DND-41 (cell line): ENCODE results near the gene SLC24A5.

Experiments
- ATAC-seq: fragments of 200-7000 bp; cut with Tn5 transposase; 3 replicates; pipeline ENCODE4 v1.9.1; 2021; ENCODE audit warnings: low read depth; ENCODE audit not compliant: insufficient read depth
- DNase-seq: peaks from one replicate; pipeline ENCODE4 v3.0.0-alpha.2; 2020
- H2AFZ ChIP-seq: 2 replicates; pipeline ENCODE4 v1.6.0; 2012; ENCODE audit warnings: low read depth, low read length
- H3K27ac ChIP-seq: 2 replicates; pipeline ENCODE4 v1.5.1; 2012; ENCODE audit warnings: low read length, inconsistent platforms
- H3K27me3 ChIP-seq: fragments of 200-600 bp; sonication (generic); 2 replicates; pipeline ENCODE4 v1.6.0; 2012; ENCODE audit warnings: low read length, mild to moderate bottlenecking, inconsistent platforms; ENCODE audit not compliant: insufficient read depth, poor library complexity
- H3K36me3 ChIP-seq: 2 replicates; pipeline ENCODE4 v1.5.1; 2012; ENCODE audit warnings: low read length, inconsistent platforms; ENCODE audit not compliant: insufficient read depth
- H3K4me1 ChIP-seq: 2 replicates; pipeline ENCODE4 v1.5.1; 2012; ENCODE audit warnings: mild to moderate bottlenecking, low read length; ENCODE audit not compliant: insufficient read depth
- H3K4me2 ChIP-seq: 2 replicates; pipeline ENCODE4 v1.6.0; 2012; ENCODE audit warnings: mild to moderate bottlenecking, moderate library complexity, low read length, inconsistent platforms; ENCODE audit not compliant: insufficient read depth
- H3K4me3 ChIP-seq, 2 experiments: fragments of 200-600 bp in 1 of 2; shearing (Covaris generic) in 1 of 2; 2 replicates each; pipeline ENCODE4 v1.5.1; 2012 to 2016; ENCODE audit warnings: inconsistent platforms in 2 of 2, low read length in 2 of 2, mild to moderate bottlenecking in 2 of 2, low read depth in 1 of 2, moderate library complexity in 1 of 2
- H3K79me2 ChIP-seq: 2 replicates; pipeline ENCODE4 v1.6.0; 2012; ENCODE audit warnings: low read length, inconsistent platforms; ENCODE audit not compliant: insufficient read depth
- H3K9ac ChIP-seq: 2 replicates; pipeline ENCODE4 v1.6.0; 2012; ENCODE audit warnings: low read depth, mild to moderate bottlenecking, inconsistent platforms, low read length, moderate library complexity
- H3K9me3 ChIP-seq: 2 replicates; pipeline ENCODE4 v1.5.1; 2012; ENCODE audit warnings: low read length, moderate library complexity, mild to moderate bottlenecking, inconsistent platforms; ENCODE audit not compliant: insufficient read depth, severe bottlenecking
- H4K20me1 ChIP-seq: 2 replicates; pipeline ENCODE4 v1.6.0; 2012; ENCODE audit warnings: low read length; ENCODE audit not compliant: insufficient read depth
- EZH2 ChIP-seq: IDR thresholded peaks from 3 replicates; pipeline ENCODE4 v1.6.1; 2012; ENCODE audit warnings: borderline replicate concordance, low read depth, mild to moderate bottlenecking, moderate library complexity, low read length, inconsistent platforms; ENCODE audit not compliant: severe bottlenecking
- TF ChIP-seq, protein P1 (sequence below): IDR thresholded peaks from 2 replicates; pipeline ENCODE4 v1.5.1; 2012; ENCODE audit warnings: borderline replicate concordance, low read length, moderate library complexity, mild to moderate bottlenecking; ENCODE audit not compliant: poor library complexity, severe bottlenecking; ENCODE audit errors: extremely low read depth

Gene SLC24A5

GRCh38 chr15:48076454-48076853 lies 44.3 kb upstream of the SLC24A5 start:
- Histone ChIP-seq H3K27ac (no peak overlapping the region), H3K9ac (no peak overlapping the region), H3K36me3 (no peaks in the 10 kb centered on the region), H3K4me3 (no peak overlapping the region), H3K9me3 (no peaks in the 10 kb centered on the region), H3K27me3 (no peaks in the 10 kb centered on the region), H4K20me1 (no peaks in the 10 kb centered on the region), H3K4me1 (no peaks in the 10 kb centered on the region), H3K79me2 (no peaks in the 10 kb centered on the region), H3K4me2 (no peak overlapping the region), H2AFZ (no peak overlapping the region)
- no peak for ATAC-seq
- DNase-seq = no peak
- TF ChIP-seq, protein P1, sequence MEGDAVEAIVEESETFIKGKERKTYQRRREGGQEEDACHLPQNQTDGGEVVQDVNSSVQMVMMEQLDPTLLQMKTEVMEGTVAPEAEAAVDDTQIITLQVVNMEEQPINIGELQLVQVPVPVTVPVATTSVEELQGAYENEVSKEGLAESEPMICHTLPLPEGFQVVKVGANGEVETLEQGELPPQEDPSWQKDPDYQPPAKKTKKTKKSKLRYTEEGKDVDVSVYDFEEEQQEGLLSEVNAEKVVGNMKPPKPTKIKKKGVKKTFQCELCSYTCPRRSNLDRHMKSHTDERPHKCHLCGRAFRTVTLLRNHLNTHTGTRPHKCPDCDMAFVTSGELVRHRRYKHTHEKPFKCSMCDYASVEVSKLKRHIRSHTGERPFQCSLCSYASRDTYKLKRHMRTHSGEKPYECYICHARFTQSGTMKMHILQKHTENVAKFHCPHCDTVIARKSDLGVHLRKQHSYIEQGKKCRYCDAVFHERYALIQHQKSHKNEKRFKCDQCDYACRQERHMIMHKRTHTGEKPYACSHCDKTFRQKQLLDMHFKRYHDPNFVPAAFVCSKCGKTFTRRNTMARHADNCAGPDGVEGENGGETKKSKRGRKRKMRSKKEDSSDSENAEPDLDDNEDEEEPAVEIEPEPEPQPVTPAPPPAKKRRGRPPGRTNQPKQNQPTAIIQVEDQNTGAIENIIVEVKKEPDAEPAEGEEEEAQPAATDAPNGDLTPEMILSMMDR = no peak
- TF ChIP-seq EZH2 = no peak

DNA sequence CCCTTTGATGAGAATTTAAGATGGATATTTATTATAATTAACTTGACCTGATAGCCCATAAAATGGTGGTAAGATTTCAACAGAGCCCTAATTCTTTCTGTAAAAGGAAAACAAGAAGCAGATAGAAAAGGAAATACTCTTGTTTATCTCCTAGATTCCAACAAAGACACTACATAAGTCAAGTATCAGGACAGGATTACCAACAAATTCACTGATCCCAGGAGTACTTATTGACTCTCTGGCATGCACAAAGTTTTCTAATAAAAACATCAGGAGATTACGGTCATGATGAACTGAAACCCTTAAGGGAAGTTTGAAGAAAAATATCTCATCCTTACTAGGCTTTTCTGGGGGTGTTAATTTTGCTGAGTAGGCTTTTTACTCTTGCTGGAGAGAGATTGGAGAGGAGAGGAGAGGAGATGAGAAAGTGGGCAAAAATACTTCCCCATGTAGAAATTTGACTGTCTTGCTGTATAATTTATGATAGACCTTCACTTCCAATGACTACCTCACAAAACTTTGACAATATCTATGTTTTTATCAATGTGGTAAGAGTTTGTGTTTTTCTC lies 43.1 kb upstream of the SLC24A5 start:
- DNase-seq = no peak
- H3K9ac ChIP-seq = no peak overlapping the region
- no peak overlapping the region for H3K4me2 ChIP-seq

GRCh38 chr15:48084759-48085590 lies 35.8 kb upstream of the SLC24A5 start:
- no peak for DNase-seq
- no peak for ATAC-seq

More for the DNA sequence above, 43.1 kb upstream of the SLC24A5 start:
- Histone ChIP-seq H3K79me2 (no peaks in the 10 kb centered on the region), H3K36me3 (no peaks in the 10 kb centered on the region), H4K20me1 (no peaks in the 10 kb centered on the region), H3K4me1 (no peaks in the 10 kb centered on the region), H3K27me3 (no peaks in the 10 kb centered on the region), H2AFZ (no peak overlapping the region), H3K27ac (no peak overlapping the region), H3K4me3 (no peak overlapping the region), H3K9me3 (no peaks in the 10 kb centered on the region)
- no peak for TF ChIP-seq EZH2
- TF ChIP-seq, protein P1 = no peak
- no peak for ATAC-seq

More at GRCh38 chr15:48084759-48085590, 35.8 kb upstream of the SLC24A5 start:
- H3K9ac ChIP-seq = no peak overlapping the region
- H3K4me2 ChIP-seq = no peak overlapping the region
- H3K27me3 ChIP-seq = no peaks in the 10 kb centered on the region
- H3K4me3 ChIP-seq = no peak overlapping the region
- no peak overlapping the region for H2AFZ ChIP-seq
- H3K4me1 ChIP-seq = no peaks in the 10 kb centered on the region
- TF ChIP-seq, protein P1 = peak; percentile 34
- no peak for TF ChIP-seq EZH2
- H3K9me3 ChIP-seq = no peaks in the 10 kb centered on the region
- H4K20me1 ChIP-seq = no peaks in the 10 kb centered on the region
- no peaks in the 10 kb centered on the region for H3K36me3 ChIP-seq
- no peak overlapping the region for H3K27ac ChIP-seq
- no peaks in the 10 kb centered on the region for H3K79me2 ChIP-seq
